ENCODE measurements around the gene MAGI1. TPM values are rescaled to one million over a fixed set of nuclear protein-coding genes. Genes with fewer than 3 reads are reported as not detected.
"Not testable (repeated sequence)": the region's sequence is repeated elsewhere in the genome, so short reads cannot be mapped to it uniquely, and the experiment has no call there.

The MAGI1 gene
- total and polyA plus RNA-seq, 7 experiments from 2014 or later = 0.39 TPM; not detected in 6

DNA sequence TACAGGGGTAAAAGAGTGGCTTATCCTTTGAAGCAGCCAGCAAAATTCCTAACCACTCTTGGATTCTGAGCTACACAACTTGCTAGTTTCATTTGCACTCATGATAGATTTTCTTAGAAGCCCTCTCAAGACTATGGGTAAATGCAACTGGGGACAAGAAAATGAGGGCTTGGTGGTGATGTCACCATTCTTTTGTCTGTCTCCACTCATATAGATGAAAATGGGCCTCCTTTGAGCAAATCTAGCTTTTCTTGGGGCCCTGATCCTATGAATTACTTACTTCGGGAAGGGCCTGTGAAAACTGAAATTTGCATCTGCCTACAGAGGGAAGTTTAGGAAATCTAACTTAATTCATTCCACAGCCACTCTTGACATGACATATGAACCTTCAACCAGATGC is 486.3 kb downstream of the MAGI1 start:
- no peaks in the 10 kb centered on the region for H3K36me3 ChIP-seq (ENCODE audit: control insufficient read depth in 2 of 3, insufficient read depth in 3 of 3, low read length in 3 of 3)
- no peaks in the 10 kb centered on the region for H3K4me1 Mint-ChIP-seq

DNA sequence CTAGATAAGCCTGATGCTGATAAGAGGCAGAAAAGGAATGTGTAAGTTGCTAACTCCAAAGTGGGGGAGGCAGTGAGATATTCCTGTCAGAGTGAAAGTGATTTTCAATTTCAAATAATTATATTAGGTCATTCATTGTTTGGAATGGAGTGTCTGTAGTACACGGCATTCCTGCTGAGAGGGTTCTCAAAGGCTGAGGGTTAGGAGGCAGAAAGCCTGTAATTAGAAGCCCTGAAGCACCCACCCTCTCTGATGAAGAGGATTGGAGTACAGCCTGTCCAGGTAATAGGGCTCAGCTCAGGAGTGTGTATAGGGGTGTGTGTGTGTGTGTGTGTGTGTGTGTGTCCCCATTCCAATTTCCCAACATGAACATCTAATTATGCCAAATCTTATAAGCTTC is 486.8 kb downstream of the MAGI1 start:
- POLR2A ChIA-PET = no interaction called here
- no peak overlapping the region for H3K27ac Mint-ChIP-seq

More for the DNA sequence above, 486.3 kb downstream of the MAGI1 start:
- Histone ChIP-seq H3K4me1 (ENCODE audit: control insufficient read depth in 2 of 2, insufficient read depth in 2 of 2, low read length in 2 of 2) (no peaks in the 10 kb centered on the region), H3K27me3 (ENCODE audit: control insufficient read depth in 2 of 2, insufficient read depth in 2 of 2, low read length in 2 of 2) (no peaks in the 10 kb centered on the region), H3K9me3 (ENCODE audit: control insufficient read depth in 2 of 3, low read length in 3 of 3) (no peaks in the 10 kb centered on the region), H3K4me3 (ENCODE audit: low read length) (no peak overlapping the region), H3K27ac (ENCODE audit: low read depth, low read length) (no peak overlapping the region)
- ATAC-seq (no peak), DNase-seq (no peak)
- Mint-ChIP-seq H3K9me3 (peaks cover 0 to 13% (median 6%) of the 10 kb centered on the region in 11 donors), H3K27me3 (peaks cover 11 to 24% (median 13%) of the 10 kb centered on the region in 5 donors), H3K36me3 (no peaks in the 10 kb centered on the region), H3K4me3 (no peak overlapping the region), H3K27ac (no peak overlapping the region)
- intact Hi-C loops (cut with micrococcal nuclease) = no loop called here
- CTCF ChIA-PET = no interaction called here
- POLR2A ChIA-PET = no interaction called here

GRCh38 chr3:65550137-65550536 is 488.6 kb downstream of the MAGI1 start:
- Mint-ChIP-seq H3K27ac (no peak overlapping the region), H3K4me3 (no peak overlapping the region), H3K36me3 (no peaks in the 10 kb centered on the region), H3K4me1 (no peaks in the 10 kb centered on the region), H3K9me3 (peaks cover 0 to 14% (median 4%) of the 10 kb centered on the region in 11 donors), H3K27me3 (peaks cover 11 to 24% (median 15%) of the 10 kb centered on the region in 5 donors)
- ATAC-seq = no peak
- no peak for DNase-seq
- H3K36me3 ChIP-seq (ENCODE audit: control insufficient read depth in 2 of 3, insufficient read depth in 3 of 3, low read length in 3 of 3) = no peaks in the 10 kb centered on the region
- no peaks in the 10 kb centered on the region for H3K4me1 ChIP-seq (ENCODE audit: control insufficient read depth in 2 of 2, insufficient read depth in 2 of 2, low read length in 2 of 2)
- ChIA-PET CTCF (no interaction called here), POLR2A (no interaction called here)
- H3K4me3 ChIP-seq (ENCODE audit: low read length) = no peak overlapping the region
- intact Hi-C loops (cut with micrococcal nuclease) = no loop called here
- no peaks in the 10 kb centered on the region for H3K9me3 ChIP-seq (ENCODE audit: control insufficient read depth in 2 of 3, low read length in 3 of 3)
- H3K27me3 ChIP-seq (ENCODE audit: control insufficient read depth in 2 of 2, insufficient read depth in 2 of 2, low read length in 2 of 2) = no peaks in the 10 kb centered on the region
- H3K27ac ChIP-seq (ENCODE audit: low read depth, low read length) = no peak overlapping the region

More for the DNA sequence above, 486.8 kb downstream of the MAGI1 start:
- intact Hi-C loops (cut with micrococcal nuclease) = no loop called here
- Histone ChIP-seq H3K36me3 (ENCODE audit: control insufficient read depth in 2 of 3, insufficient read depth in 3 of 3, low read length in 3 of 3) (no peaks in the 10 kb centered on the region), H3K27ac (ENCODE audit: low read depth, low read length) (no peak overlapping the region), H3K9me3 (ENCODE audit: control insufficient read depth in 2 of 3, low read length in 3 of 3) (no peaks in the 10 kb centered on the region), H3K4me1 (ENCODE audit: control insufficient read depth in 2 of 2, insufficient read depth in 2 of 2, low read length in 2 of 2) (no peaks in the 10 kb centered on the region), H3K27me3 (ENCODE audit: control insufficient read depth in 2 of 2, insufficient read depth in 2 of 2, low read length in 2 of 2) (no peaks in the 10 kb centered on the region), H3K4me3 (ENCODE audit: low read length) (no peak overlapping the region)
- Mint-ChIP-seq H3K4me3 (no peak overlapping the region), H3K9me3 (peaks cover 0 to 13% (median 6%) of the 10 kb centered on the region in 11 donors), H3K36me3 (no peaks in the 10 kb centered on the region), H3K27me3 (peaks cover 11 to 24% (median 15%) of the 10 kb centered on the region in 5 donors), H3K4me1 (no peaks in the 10 kb centered on the region)
- ATAC-seq (no peak), DNase-seq (no peak)
- CTCF ChIA-PET = no interaction called here

GRCh38 chr3:65549626-65549959 is 489.1 kb downstream of the MAGI1 start:
- ATAC-seq (no peak), DNase-seq (no peak)
- ChIA-PET POLR2A (no interaction called here), CTCF (no interaction called here)
- Histone ChIP-seq H3K4me3 (ENCODE audit: low read length) (no peak overlapping the region), H3K9me3 (ENCODE audit: control insufficient read depth in 2 of 3, low read length in 3 of 3) (no peaks in the 10 kb centered on the region), H3K4me1 (ENCODE audit: control insufficient read depth in 2 of 2, insufficient read depth in 2 of 2, low read length in 2 of 2) (no peaks in the 10 kb centered on the region), H3K27ac (ENCODE audit: low read depth, low read length) (no peak overlapping the region), H3K27me3 (ENCODE audit: control insufficient read depth in 2 of 2, insufficient read depth in 2 of 2, low read length in 2 of 2) (no peaks in the 10 kb centered on the region), H3K36me3 (ENCODE audit: control insufficient read depth in 2 of 3, insufficient read depth in 3 of 3, low read length in 3 of 3) (no peaks in the 10 kb centered on the region)
- Mint-ChIP-seq H3K27me3 (peaks cover 11 to 24% (median 15%) of the 10 kb centered on the region in 5 donors), H3K36me3 (no peaks in the 10 kb centered on the region), H3K27ac (no peak overlapping the region), H3K9me3 (peaks cover 0 to 14% (median 6%) of the 10 kb centered on the region in 11 donors), H3K4me3 (no peak overlapping the region), H3K4me1 (no peaks in the 10 kb centered on the region)
- intact Hi-C loops (cut with micrococcal nuclease) = no loop called here

GRCh38 chr3:65548848-65549625 is 489.7 kb downstream of the MAGI1 start:
- peaks cover 11 to 24% (median 15%) of the 10 kb centered on the region in 5 donors for H3K27me3 Mint-ChIP-seq
- H3K27ac Mint-ChIP-seq = no peak overlapping the region
- no peak overlapping the region for H3K4me3 Mint-ChIP-seq
- no peaks in the 10 kb centered on the region for H3K36me3 Mint-ChIP-seq
- H3K27me3 ChIP-seq (ENCODE audit: control insufficient read depth in 2 of 2, insufficient read depth in 2 of 2, low read length in 2 of 2) = no peaks in the 10 kb centered on the region
- H3K27ac ChIP-seq (ENCODE audit: low read depth, low read length) = no peak overlapping the region
- POLR2A ChIA-PET = no interaction called here
- ATAC-seq (no peak), DNase-seq (no peak)
- H3K4me1 ChIP-seq (ENCODE audit: control insufficient read depth in 2 of 2, insufficient read depth in 2 of 2, low read length in 2 of 2) = no peaks in the 10 kb centered on the region
- no peak overlapping the region for H3K4me3 ChIP-seq (ENCODE audit: low read length)
- peaks cover 0 to 14% (median 6%) of the 10 kb centered on the region in 11 donors for H3K9me3 Mint-ChIP-seq
- H3K4me1 Mint-ChIP-seq = no peaks in the 10 kb centered on the region
- H3K9me3 ChIP-seq (ENCODE audit: control insufficient read depth in 2 of 3, low read length in 3 of 3) = no peaks in the 10 kb centered on the region
- intact Hi-C loops (cut with micrococcal nuclease) = no loop called here
- no peaks in the 10 kb centered on the region for H3K36me3 ChIP-seq (ENCODE audit: control insufficient read depth in 2 of 3, insufficient read depth in 3 of 3, low read length in 3 of 3)
- CTCF ChIA-PET = no interaction called here

DNA sequence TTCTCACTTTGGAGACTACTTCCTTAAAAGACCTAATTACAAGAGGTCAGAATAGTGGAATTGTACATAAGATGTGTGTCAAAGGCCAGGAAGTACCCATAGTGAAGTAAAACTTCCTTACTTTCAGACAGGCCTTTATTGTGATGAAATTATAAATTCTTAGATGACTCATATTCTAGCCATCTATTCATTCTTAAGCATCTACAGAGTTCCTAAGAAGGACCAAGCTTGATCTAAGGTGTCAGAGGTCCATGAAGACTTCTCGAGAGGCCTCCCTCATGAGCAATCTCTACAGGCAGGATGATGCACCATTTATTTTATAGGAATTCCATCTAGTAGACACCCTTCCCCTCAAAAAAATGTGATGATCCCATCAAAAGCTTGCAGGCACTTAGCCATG is 493.3 kb downstream of the MAGI1 start:
- Histone ChIP-seq H3K4me1 (ENCODE audit: control insufficient read depth in 2 of 2, insufficient read depth in 2 of 2, low read length in 2 of 2) (no peaks in the 10 kb centered on the region), H3K27me3 (ENCODE audit: control insufficient read depth in 2 of 2, insufficient read depth in 2 of 2, low read length in 2 of 2) (no peaks in the 10 kb centered on the region), H3K4me3 (ENCODE audit: low read length) (no peak overlapping the region), H3K9me3 (ENCODE audit: control insufficient read depth in 2 of 3, low read length in 3 of 3) (no peaks in the 10 kb centered on the region), H3K27ac (ENCODE audit: low read depth, low read length) (no peak overlapping the region), H3K36me3 (ENCODE audit: control insufficient read depth in 2 of 3, insufficient read depth in 3 of 3, low read length in 3 of 3) (no peaks in the 10 kb centered on the region)
- no peaks in the 10 kb centered on the region for H3K36me3 Mint-ChIP-seq
- peaks cover 2 to 20% (median 6%) of the 10 kb centered on the region in 11 donors for H3K9me3 Mint-ChIP-seq
- H3K4me1 Mint-ChIP-seq = no peaks in the 10 kb centered on the region
- ChIA-PET CTCF (no interaction called here), POLR2A (no interaction called here)
- H3K27me3 Mint-ChIP-seq = peaks cover 9 to 22% (median 14%) of the 10 kb centered on the region in 5 donors
- DNase-seq = no peak
- no peak overlapping the region for H3K27ac Mint-ChIP-seq
- intact Hi-C loops (cut with micrococcal nuclease) = no loop called here
- no peak for ATAC-seq
- H3K4me3 Mint-ChIP-seq = no peak overlapping the region

GRCh38 chr3:65543391-65543790 is 495.3 kb downstream of the MAGI1 start:
- H3K27me3 Mint-ChIP-seq; intact Hi-C loops (cut with micrococcal nuclease); H3K4me1 Mint-ChIP-seq; CTCF ChIA-PET; H3K27ac Mint-ChIP-seq; POLR2A ChIA-PET; H3K36me3 Mint-ChIP-seq; DNase-seq; H3K9me3 ChIP-seq (ENCODE audit: control insufficient read depth in 2 of 3, low read length in 3 of 3); H3K4me3 ChIP-seq (ENCODE audit: low read length); H3K4me3 Mint-ChIP-seq; H3K36me3 ChIP-seq (ENCODE audit: control insufficient read depth in 2 of 3, insufficient read depth in 3 of 3, low read length in 3 of 3); H3K27ac ChIP-seq (ENCODE audit: low read depth, low read length); H3K4me1 ChIP-seq (ENCODE audit: control insufficient read depth in 2 of 2, insufficient read depth in 2 of 2, low read length in 2 of 2); H3K27me3 ChIP-seq (ENCODE audit: control insufficient read depth in 2 of 2, insufficient read depth in 2 of 2, low read length in 2 of 2); ATAC-seq: not testable (repeated sequence)
- H3K9me3 Mint-ChIP-seq = peaks cover 0 to 19% (median 5%) of the 10 kb centered on the region in 11 donors

All from naive thymus-derived CD4-positive, alpha-beta T cell (primary cell).